Erythroblast (primary cell): ENCODE data around the gene TMEM250.
A peak's percentile ranks its signal among the peaks of the same experiment; 100 is the strongest.

Experiments used
- DNase-seq, 2 experiments: peaks; one replicate each; lab custom pipeline; 2025; lab: John Stamatoyannopoulos, UW
- GATA1 ChIP-seq: IDR thresholded peaks from 2 replicates; pipeline ENCODE4 v1.6.1; 2011; ENCODE audit warnings: low read depth, mild to moderate bottlenecking, control low read depth, low read length, moderate library complexity
- POLR2A ChIP-seq: IDR thresholded peaks from 2 replicates; pipeline ENCODE4 v1.6.1; 2011; ENCODE audit warnings: mild to moderate bottlenecking, low read length

Gene TMEM250

GRCh38 chr9:136116360-136117098, 2.1 kb downstream of the TMEM250 start:
- TF ChIP-seq GATA1: no peak
- TF ChIP-seq POLR2A: no peak
- no peak for DNase-seq

- DNase-seq: no peak
- TF ChIP-seq GATA1 (no peak), POLR2A (no peak)
These were observed 2.9 kb downstream of the TMEM250 start for GRCh38 chr9:136115641-136116359.

GRCh38 chr9:136115206-136115605, 3.5 kb downstream of the TMEM250 start:
- DNase-seq: no peak
- no peak for TF ChIP-seq POLR2A
- TF ChIP-seq GATA1: no peak

DNA sequence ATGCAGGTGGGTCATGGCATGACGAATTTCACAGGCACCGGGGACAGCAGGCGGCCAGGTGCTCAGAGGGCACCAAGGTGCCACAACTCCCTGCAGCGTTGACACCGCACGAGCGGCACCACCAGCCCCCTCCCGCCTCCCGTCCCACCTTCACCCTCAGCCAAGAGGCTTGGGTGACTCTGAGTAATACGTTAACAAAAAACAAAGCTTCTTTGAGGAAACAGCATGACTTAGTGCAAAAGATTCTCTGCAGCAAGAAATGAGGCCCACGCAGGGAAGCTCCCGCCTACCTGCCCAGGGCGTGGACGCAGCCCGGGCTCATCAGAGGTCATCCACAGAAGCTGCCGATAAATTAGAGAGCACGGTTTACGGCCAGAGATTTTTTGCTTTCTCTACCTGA, 4.1 kb downstream of the TMEM250 start:
- DNase-seq: no peak
- no peak for TF ChIP-seq POLR2A
- no peak for TF ChIP-seq GATA1

DNA sequence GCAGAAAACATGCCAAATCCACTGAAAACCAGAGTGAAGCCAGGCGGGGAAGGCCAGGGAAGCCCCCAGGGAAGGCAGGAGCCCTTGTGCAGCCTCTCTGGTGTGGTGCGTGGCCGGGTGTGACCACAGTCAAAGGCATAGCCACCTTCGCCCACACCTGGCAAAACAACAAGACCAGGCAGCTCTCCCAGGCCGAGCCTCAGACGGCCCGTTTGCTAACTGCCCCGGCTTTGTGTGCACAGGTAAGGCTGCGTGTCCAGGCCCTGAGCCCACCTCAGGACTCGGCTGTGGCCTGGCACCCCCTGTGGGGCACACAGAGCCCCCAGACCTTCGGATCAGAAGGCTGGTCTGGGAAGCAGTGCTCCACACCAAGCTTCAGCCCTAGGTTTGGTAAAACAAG, 6.1 kb downstream of the TMEM250 start:
- TF ChIP-seq POLR2A (no peak), GATA1 (no peak)
- DNase-seq: no peak

DNA sequence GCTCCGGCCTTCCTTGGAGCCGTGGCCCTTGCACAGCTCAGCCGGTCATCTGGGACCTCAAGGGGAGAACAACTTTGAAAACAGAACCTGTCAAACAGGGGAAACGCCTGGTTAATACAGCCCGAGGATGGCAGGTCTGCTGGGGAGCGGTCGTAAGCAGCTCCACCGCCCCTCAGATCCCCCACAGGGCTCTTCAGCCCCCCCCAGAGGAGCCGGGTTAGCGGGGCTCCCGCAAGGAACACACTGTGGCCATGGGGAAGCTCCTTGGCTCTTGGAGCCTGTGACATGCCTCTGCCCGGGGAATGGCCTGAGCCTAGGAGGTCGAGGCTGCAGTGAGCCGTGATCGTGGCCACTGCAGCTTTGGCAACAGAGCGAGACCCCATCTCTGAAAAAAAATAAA, 6.8 kb downstream of the TMEM250 start:
- no peak for TF ChIP-seq GATA1
- TF ChIP-seq POLR2A: no peak
- DNase-seq: no peak

GRCh38 chr9:136111190-136111589, 7.5 kb downstream of the TMEM250 start:
- no peak for DNase-seq

GRCh38 chr9:136110082-136111061, 8.3 kb downstream of the TMEM250 start:
- DNase-seq: peak; percentile 81 to 85
- TF ChIP-seq GATA1 (no peak), POLR2A (no peak)

More at GRCh38 chr9:136111190-136111589, 7.5 kb downstream of the TMEM250 start:
- no peak for TF ChIP-seq POLR2A
- TF ChIP-seq GATA1: no peak

- no peak for TF ChIP-seq GATA1
- TF ChIP-seq POLR2A: peak; percentile 38
- DNase-seq: peak; percentile 94 to 96
These were observed 9.2 kb downstream of the TMEM250 start for GRCh38 chr9:136109351-136110081.

DNA sequence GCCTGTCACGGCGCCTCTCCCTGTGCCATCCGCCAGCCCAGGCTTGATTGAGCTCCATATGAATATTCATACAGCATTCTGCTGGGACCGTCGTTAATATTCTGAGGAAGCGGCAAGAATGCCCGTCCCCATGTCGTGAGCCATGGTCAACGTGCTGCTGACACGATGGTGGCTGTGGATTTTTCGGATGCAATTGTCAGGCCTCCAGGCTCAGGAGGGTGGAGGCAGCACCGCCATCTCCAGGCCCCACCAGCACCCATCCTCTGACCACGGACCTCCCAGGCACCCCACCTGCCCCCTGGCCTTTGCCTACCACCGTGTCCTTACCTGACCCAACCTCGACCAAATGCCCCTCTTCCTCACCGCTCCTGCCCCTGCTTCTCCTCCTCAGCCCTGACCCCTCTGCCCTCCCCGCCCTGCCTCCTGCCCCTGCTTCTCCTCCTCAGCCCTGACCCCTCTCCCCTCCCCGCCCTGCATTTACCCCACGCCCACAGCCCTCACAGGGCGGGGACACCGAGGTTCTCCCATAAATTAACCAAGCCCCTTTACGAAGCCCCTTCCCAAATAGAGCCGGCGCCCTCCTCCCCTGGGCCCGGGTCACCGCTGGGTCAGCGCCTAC, 9.9 kb downstream of the TMEM250 start:
- TF ChIP-seq GATA1 (no peak), POLR2A (no peak)
- no peak for DNase-seq

DNA sequence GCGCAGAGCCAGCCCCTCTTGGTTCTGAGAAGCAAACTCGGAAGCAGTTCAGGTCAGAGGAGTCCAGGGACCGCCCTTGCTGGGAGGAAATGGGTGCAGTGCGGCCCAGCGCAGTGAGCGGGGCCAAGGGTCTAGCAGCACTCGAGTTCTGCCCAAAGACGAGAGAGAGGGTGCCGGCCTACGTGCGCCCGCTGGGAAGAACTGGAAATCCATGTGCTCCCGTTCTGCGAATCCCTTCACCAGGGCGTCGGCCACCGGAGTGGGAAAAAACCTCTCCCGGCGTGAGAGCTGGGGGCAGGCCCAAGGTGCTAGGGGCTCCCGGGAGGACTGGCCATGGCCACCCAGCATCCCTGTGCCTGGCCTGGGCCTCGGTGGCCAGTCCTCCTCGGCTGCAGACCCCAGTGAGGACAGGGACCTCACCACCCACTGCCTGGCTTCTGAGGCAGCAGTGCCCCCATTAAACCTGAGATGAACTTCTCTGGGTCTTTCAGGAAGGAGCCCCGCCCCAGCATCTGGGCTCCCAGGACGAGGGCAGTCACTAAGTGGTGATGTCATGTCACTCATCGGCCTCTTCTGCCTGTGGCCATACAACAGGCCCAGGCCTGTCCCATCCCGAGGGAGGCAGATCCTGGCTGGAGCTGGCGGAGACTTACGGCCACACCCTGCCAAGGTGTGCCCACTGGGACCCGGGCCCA, 10.6 kb downstream of the TMEM250 start:
- DNase-seq: peak in 1 of 2 experiments; percentile 60
- TF ChIP-seq POLR2A: no peak
- TF ChIP-seq GATA1: no peak

GRCh38 chr9:136107155-136107952, 11.3 kb downstream of the TMEM250 start:
- no peak for TF ChIP-seq POLR2A
- TF ChIP-seq GATA1: no peak
- peak; percentile 78 to 86 for DNase-seq
